ENCODE data around the gene CHERP. TPM values are rescaled to one million over a fixed set of nuclear protein-coding genes. Genes with fewer than 3 reads are reported as not detected.

The CHERP gene
- total and polyA plus RNA-seq, 2 of the 13 experiments (the other 11 are each of a cell fraction or from before 2014, with no cell fraction given), result 4.3 to 5.4 TPM

DNA sequence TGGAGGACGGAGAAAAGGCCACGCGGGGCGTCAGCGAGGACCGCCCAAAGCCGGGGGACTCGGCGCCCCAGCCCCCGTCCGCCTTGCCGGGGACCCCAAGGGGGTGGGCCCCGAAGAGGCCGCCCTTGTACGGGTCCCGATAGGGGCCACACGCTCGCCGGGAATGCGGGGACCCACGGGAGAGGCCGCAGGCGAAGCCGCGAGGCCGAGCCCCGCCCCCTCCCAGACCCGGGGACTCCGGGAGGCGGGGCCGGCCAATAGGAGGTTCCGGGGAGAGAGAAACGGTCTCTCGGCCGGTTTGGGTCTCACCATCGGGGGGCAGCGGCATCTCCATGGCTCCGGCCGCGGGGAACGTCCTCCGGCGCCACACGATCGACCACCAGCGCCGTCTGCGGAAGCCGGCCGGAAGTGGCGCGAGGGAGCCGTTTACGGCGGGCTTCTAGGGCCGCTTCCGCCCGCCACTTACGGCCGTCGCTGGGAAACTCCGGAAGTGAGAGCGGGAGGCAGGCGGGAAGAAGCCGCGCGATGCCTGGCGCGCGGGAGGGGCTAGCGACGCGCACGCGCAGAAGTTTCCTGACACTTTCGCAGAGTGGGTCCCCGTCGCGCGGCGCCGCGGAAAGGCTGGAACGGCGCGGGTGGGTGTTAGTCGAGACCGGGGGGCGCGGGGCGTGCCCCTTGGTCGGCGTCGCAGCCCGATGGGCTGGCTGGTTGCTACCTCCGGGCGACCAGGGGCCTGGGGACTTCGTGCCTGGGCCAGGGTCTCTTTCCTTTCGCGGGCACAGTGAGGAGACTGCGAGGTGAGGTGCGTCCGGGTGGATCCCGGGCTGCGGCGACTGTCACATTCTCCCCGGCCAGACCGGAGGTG is at the start of gene CHERP (continued):
- TF ChIP-seq ZNF337 (CRISPR knock-in tag; IDR thresholded peaks at IDR 0.05; ENCODE audit: borderline replicate concordance, low read depth) (peak; percentile 43; the same call in 1 of the 2 replicates), HOXA5 (CRISPR knock-in tag; IDR thresholded peaks at IDR 0.05) (peak; percentile 44), CCDC6 (CRISPR knock-in tag; IDR thresholded peaks at IDR 0.05) (peak; percentile 59), DR1 (CRISPR knock-in tag; IDR thresholded peaks at IDR 0.05) (no peak; the same call in 1 of the 2 replicates), PBX2 (CRISPR knock-in tag; IDR thresholded peaks at IDR 0.05) (no peak), GLI4 (CRISPR knock-in tag; IDR thresholded peaks at IDR 0.05; ENCODE audit: borderline replicate concordance) (peak; percentile 81; the same call in 1 of the 2 replicates), ZNF7 (CRISPR knock-in tag; IDR thresholded peaks at IDR 0.05) (no peak), TP53 (CRISPR knock-in tag; conservative IDR thresholded peaks at IDR 0.05) (no peak; the same call in 1 of the 2 replicates), MBD4 (IDR thresholded peaks at IDR 0.05; ENCODE audit: borderline replicate concordance, low read length) (no peak), ZNF589 (CRISPR knock-in tag; conservative IDR thresholded peaks at IDR 0.05) (no peak), ZNF274 (CRISPR knock-in tag; IDR thresholded peaks at IDR 0.05) (peak; percentile 67; the same call in 1 of the 2 replicates), CBX1 (IDR thresholded peaks at IDR 0.05; ENCODE audit: low read depth) (no peak), NFYC (CRISPR knock-in tag; IDR thresholded peaks at IDR 0.05) (peak; percentile 43; the same call in 1 of the 2 replicates), RXRB (CRISPR knock-in tag; IDR thresholded peaks at IDR 0.05; ENCODE audit: borderline replicate concordance) (peak; percentile 52; the same call in 1 of the 2 replicates), PHF5A (CRISPR knock-in tag; IDR thresholded peaks at IDR 0.05; ENCODE audit: low read depth, unreplicated experiment) (peak; percentile 46), ZNF552 (CRISPR knock-in tag; IDR thresholded peaks at IDR 0.05; ENCODE audit: borderline replicate concordance) (no peak), HMGXB3 (CRISPR knock-in tag; IDR thresholded peaks at IDR 0.05; ENCODE audit: borderline replicate concordance) (peak; percentile 53; the same call in 1 of the 2 replicates), ZNF12 (CRISPR knock-in tag; IDR thresholded peaks at IDR 0.05) (0 out of 2 replicates have a peak, but pooled peaks have one; percentile 8), FOSL1 (CRISPR knock-in tag; IDR thresholded peaks at IDR 0.05; ENCODE audit: borderline replicate concordance) (no peak), RBM22 (optimal IDR thresholded peaks at IDR 0.05; ENCODE audit: low read length) (no peak)
- TF ChIP-seq, protein P1, sequence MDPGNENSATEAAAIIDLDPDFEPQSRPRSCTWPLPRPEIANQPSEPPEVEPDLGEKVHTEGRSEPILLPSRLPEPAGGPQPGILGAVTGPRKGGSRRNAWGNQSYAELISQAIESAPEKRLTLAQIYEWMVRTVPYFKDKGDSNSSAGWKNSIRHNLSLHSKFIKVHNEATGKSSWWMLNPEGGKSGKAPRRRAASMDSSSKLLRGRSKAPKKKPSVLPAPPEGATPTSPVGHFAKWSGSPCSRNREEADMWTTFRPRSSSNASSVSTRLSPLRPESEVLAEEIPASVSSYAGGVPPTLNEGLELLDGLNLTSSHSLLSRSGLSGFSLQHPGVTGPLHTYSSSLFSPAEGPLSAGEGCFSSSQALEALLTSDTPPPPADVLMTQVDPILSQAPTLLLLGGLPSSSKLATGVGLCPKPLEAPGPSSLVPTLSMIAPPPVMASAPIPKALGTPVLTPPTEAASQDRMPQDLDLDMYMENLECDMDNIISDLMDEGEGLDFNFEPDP (CRISPR knock-in tag; conservative IDR thresholded peaks at IDR 0.05), result 0 out of 2 replicates have a peak, but pooled peaks have one; percentile 90

Data from HepG2 (cell line).